H1 (cell line): ENCODE data around the gene SAG.

Source experiments
- ASH2L ChIP-seq: fragments of 200-600, 300-600 bp; sonication (generic); IDR thresholded peaks from one replicate; pipeline ENCODE4 v1.7.1; 2017; ENCODE audit warnings: low read length
- BRCA1 ChIP-seq: IDR thresholded peaks from 2 replicates; pipeline ENCODE4 v1.6.1; 2012; ENCODE audit warnings: low read depth, low read length, improper control_type of control experiment
- EP300 ChIP-seq, 2 experiments: IDR thresholded peaks; 1 replicate in 1 of 2; 2 replicates in 1 of 2; pipeline ENCODE4 v1.6.1; 2011 to 2012; ENCODE audit warnings: low read depth in 2 of 2, low read length in 2 of 2, mild to moderate bottlenecking in 2 of 2, borderline replicate concordance in 1 of 2, inconsistent platforms in 1 of 2, moderate library complexity in 1 of 2
- EZH2 ChIP-seq: fragments of 200-600 bp; sonication (generic); IDR thresholded peaks from 2 replicates; pipeline ENCODE4 v1.7.1; 2012; ENCODE audit warnings: low read depth, mild to moderate bottlenecking, moderate library complexity, low read length, inconsistent platforms; ENCODE audit not compliant: severe bottlenecking
- GTF2F1 ChIP-seq: IDR thresholded peaks from 2 replicates; pipeline ENCODE4 v1.6.1; 2012; ENCODE audit warnings: low read depth, low read length, improper control_type of control experiment, borderline replicate concordance
- JUN ChIP-seq: IDR thresholded peaks from 2 replicates; pipeline ENCODE4 v1.6.1; 2011; ENCODE audit warnings: low read depth, mild to moderate bottlenecking, improper control_type of control experiment, low read length
- MAFK ChIP-seq: IDR thresholded peaks from 2 replicates; pipeline ENCODE4 v1.6.1; 2012; ENCODE audit warnings: low read depth, mild to moderate bottlenecking, improper control_type of control experiment, low read length
- POLR2A ChIP-seq, 2 experiments: IDR thresholded peaks; 1 replicate in 1 of 2; 2 replicates in 1 of 2; pipeline ENCODE4 v1.6.1; 2011; ENCODE audit warnings: low read depth in 2 of 2, low read length in 2 of 2, mild to moderate bottlenecking in 2 of 2; ENCODE audit errors: control extremely low read depth in 1 of 2
- POU5F1 ChIP-seq: IDR thresholded peaks from 2 replicates; pipeline ENCODE4 v1.6.1; 2011; ENCODE audit warnings: low read depth, mild to moderate bottlenecking, low read length, moderate library complexity
- TCF12 ChIP-seq: IDR thresholded peaks from 2 replicates; pipeline ENCODE4 v1.6.1; 2011; ENCODE audit warnings: low read depth, mild to moderate bottlenecking, low read length
- TF ChIP-seq, protein P1 (sequence below): IDR thresholded peaks from 2 replicates; pipeline ENCODE4 v1.6.1; 2012; ENCODE audit warnings: inconsistent platforms
- TF ChIP-seq, protein P2 (sequence below), 3 experiments: IDR thresholded peaks; 1 replicate in 2 of 3; 2 replicates in 1 of 3; pipeline versions ENCODE4 v1.5.1 to v1.6.1; 2011; ENCODE audit warnings: low read length in 3 of 3, mild to moderate bottlenecking in 3 of 3, inconsistent platforms in 2 of 3, low read depth in 1 of 3, moderate library complexity in 1 of 3; ENCODE audit not compliant: insufficient read depth in 1 of 3; ENCODE audit errors: control extremely low read depth in 1 of 3
- TF ChIP-seq, protein P3 (sequence below): IDR thresholded peaks from 2 replicates; pipeline ENCODE4 v1.6.1; 2011; ENCODE audit warnings: low read depth, mild to moderate bottlenecking, low read length; ENCODE audit not compliant: insufficient read depth

DNA sequence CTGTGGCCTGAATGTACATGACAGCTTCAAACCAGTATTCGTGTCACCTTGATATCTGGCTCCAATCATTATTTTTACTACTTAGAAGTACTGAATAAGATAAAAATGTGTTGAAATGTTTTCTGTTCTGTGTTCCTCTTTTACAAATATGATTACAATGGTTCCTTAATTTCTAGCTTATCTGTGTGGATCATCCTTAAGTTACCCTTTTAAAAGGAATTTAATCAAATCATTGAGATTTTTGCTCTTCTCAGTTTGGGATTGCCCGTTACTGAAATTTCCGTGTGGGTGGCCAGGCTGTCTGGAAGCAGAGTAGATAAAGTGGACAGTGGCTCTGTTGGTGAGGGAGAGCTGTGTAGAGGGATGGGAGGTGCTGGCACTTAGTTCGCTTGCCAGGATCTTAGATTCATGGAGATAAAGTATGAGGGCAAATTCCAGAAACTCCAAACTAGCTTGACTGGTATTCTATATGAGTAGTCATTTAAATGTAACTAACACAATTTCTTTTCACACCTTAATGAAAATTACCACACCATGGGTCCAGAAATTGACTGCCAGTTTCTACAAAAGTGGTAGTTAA is 27.4 kb upstream of the SAG start:
- TF ChIP-seq POLR2A (IDR thresholded peaks at IDR 0.05; ENCODE audit: control extremely low read depth in 1 of 2, low read depth in 2 of 2, low read length in 2 of 2) (no peak), BRCA1 (no peak), EP300 (IDR thresholded peaks at IDR 0.05; ENCODE audit: borderline replicate concordance in 1 of 2, low read depth in 2 of 2, low read length in 2 of 2) (no peak), JUN (no peak), GTF2F1 (no peak), MAFK (no peak), ASH2L (no peak), POU5F1 (no peak), EZH2 (no peak), TCF12 (no peak)
- TF ChIP-seq, protein P1, sequence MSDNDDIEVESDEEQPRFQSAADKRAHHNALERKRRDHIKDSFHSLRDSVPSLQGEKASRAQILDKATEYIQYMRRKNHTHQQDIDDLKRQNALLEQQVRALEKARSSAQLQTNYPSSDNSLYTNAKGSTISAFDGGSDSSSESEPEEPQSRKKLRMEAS = no peak
- TF ChIP-seq, protein P2, sequence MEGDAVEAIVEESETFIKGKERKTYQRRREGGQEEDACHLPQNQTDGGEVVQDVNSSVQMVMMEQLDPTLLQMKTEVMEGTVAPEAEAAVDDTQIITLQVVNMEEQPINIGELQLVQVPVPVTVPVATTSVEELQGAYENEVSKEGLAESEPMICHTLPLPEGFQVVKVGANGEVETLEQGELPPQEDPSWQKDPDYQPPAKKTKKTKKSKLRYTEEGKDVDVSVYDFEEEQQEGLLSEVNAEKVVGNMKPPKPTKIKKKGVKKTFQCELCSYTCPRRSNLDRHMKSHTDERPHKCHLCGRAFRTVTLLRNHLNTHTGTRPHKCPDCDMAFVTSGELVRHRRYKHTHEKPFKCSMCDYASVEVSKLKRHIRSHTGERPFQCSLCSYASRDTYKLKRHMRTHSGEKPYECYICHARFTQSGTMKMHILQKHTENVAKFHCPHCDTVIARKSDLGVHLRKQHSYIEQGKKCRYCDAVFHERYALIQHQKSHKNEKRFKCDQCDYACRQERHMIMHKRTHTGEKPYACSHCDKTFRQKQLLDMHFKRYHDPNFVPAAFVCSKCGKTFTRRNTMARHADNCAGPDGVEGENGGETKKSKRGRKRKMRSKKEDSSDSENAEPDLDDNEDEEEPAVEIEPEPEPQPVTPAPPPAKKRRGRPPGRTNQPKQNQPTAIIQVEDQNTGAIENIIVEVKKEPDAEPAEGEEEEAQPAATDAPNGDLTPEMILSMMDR (IDR thresholded peaks at IDR 0.05; ENCODE audit: control extremely low read depth in 1 of 3, insufficient read depth in 1 of 3, low read depth in 1 of 3, low read length in 3 of 3) = no peak
- TF ChIP-seq, protein P3, sequence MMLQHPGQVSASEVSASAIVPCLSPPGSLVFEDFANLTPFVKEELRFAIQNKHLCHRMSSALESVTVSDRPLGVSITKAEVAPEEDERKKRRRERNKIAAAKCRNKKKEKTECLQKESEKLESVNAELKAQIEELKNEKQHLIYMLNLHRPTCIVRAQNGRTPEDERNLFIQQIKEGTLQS = no peak
